Measurements from ENCODE around the gene RNU4-1.
"Not testable (repeated sequence)": the region's sequence is repeated elsewhere in the genome, so short reads cannot be mapped to it uniquely, and the experiment has no call there.

Gene RNU4-1

DNA sequence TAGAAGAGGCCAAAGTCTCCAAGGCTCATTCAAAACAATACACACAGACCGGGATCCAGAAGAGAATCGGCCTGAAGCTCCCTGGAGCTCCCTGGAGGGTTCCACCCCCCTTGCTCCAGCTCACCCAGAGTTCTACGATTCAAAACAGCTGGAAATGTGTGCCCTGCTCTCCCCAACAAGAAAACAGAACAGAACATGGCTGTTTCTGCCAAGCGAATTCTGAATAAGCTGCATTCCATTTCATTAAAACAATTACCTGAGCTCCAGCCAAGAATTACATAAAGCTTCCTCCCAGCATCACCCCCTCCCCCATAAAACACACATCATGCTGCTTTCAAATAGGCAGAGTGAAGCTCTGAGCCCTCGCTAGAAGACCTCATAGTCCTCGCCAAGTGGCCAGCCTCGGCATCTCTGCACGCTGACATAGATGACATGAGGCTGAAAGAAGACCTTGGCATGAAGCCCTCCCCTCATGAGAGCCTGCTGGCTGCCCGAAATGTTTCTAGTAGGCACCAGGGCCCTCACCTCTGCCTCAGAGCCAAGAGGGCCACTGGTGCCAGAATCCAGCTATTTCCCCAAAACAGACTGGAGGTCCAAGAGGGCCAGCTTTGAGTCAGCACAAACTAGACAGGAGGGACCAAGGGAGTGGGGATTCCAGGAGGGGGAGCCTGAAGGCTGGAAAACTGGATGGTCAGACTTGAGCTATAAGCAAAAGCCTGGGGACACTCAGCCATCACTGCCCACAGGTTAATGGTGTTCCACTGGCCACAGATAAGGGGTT lies 35.8 kb downstream of the RNU4-1 start:
- no peak for DNase-seq

DNA sequence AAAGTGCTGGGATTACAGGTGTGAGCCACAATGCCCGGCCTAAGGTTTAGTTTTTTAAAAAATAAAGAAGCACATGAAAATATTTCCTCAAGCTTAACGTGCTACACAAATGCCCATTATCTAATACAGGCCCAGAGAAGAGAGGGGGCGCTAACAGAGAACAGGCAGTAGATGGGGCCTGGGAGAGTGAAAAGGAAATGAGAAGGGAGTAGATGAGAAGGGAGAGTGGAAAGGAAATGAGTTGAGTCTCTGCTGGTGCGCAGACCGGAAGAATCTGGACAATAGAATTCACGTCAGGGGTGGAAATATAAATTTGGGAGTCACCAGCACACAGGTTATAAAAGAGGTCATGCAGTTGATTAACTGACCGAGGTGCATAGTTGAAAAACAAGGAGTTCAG lies 38.2 kb downstream of the RNU4-1 start:
- no peak for DNase-seq

DNA sequence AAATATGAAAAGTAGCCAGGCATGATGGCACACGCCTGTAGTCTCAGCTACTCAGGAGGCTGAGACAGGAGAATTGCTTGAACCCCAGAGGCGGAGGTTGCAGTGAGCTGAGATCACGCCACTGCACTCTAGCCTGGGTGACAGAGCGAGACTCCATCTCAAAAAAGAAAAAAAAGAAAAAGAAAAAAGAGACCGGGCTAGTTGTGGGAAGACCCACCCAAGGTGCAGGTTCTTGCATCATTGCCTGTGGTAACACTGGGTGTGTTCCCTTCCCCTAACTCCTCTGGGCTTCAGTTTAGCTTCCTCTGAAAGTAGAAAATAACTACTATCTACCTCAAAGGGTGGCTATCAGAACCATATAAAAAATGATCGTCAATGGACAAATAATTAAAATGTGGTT lies 39.7 kb downstream of the RNU4-1 start:
- peak; percentile 80 for DNase-seq

DNA sequence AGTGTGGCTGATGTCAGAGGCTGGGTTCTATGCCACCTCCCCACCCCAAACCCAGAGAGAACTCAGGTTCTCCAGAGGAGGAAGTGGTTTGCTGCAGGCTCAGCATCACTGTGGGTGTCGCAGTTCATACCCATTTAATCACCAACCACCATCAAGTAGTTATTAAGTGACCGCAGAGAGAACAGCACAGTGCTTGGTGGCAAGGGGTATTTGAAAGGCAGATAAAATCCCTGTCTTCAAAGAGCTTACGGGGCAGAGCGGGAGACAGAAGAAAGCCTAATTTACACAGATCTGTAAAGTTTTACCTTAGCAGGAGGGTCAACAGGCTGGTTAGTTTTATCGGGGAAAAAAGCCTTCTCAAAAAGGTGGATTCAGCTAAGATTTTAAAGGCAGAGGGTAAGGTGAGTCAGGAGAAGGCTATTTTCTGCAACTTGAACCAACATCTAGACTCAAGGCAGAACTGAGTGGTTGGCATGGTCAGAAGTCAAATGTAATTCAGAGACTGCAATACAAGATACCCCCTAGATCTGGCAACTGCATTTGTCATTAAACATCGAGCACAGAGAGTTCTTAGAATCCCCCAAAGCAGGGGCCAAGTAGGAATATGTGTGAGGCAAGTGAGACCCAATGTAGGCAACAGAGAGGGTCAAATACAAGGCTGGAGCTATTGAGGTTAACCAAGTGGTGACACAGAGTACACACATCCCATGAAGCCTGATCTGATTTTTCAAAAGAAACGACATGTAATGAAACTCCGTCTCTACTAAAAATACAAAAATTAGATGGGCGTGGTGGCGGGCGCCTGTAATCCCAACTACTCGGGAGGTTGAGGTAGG lies 40.7 kb downstream of the RNU4-1 start:
- DNase-seq: peak; percentile 91

DNA sequence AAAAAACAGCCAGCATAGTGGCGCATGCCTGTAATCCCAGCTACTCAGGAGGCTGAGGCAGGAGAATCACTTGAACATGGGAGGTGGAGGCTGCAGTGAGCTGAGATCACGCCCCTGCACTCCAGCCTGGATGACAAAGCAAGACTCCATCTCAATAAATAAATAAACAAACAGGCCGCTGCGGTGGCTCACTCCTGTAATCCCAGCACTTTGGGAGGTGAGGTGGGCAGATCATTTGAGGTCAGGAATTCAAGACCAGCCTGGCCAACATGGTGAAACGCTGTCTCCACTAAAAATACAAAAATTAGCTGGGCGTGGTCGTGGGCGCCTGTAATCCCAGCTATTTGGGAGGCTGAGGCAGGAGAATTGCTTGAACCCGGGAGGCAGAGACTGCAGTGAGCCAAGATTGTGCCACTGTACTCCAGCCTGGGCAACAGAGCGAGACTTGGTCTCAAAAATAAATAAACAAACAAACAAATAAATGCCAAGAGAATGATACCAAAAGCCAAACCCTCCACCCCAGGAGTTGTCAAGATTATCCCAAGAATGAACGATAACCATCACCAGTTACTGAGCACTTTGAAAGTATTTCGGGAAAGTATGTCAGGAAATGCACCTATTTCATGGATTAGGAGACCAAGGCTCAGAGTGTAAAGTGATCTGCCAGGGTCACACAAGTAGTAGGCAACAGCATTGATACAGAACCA lies 41.5 kb downstream of the RNU4-1 start:
- not testable (repeated sequence) for DNase-seq

DNA sequence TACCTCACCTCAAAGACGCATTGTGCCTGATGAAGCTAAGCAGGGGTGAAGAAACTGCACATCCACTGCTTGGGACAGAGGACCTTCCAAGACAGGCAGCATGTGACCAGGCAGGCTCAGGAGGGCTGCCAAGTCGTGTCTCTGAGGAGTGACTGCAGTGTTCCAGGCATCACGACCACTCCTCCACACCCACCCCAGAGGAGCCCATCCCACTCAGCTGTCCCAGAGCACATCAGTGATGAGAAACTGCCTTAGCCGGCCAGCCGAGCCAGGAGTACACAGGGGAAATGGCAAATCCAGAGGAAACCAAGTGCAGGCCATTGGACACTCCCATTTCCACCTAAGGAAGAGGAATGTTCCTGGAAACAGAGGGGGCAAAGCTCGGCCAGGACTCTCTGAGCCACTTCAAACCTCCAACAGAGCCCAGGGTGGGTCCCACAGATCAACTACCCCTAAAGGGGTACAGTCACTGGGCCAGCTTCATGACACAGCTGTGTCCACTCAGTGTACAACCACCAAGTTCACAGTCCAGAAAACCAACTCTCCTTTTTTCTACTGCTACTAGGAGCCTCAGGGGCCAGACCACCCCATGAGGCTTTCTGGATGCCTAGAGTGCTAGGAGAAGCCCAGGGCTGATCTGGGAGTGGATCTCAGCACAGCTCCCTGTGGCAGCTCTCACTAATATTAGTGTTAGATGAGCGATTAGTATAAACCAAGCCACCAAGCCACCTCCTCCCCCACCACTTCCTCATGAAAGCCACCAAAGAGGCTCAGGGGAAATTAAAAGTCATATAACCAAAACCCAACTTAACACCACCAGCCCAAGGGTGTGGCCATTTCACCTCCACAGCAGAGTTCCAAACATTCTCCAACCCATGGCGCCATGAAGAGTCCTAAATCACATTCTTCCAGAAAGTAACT lies 42.9 kb downstream of the RNU4-1 start:
- DNase-seq: peak; percentile 68

DNA sequence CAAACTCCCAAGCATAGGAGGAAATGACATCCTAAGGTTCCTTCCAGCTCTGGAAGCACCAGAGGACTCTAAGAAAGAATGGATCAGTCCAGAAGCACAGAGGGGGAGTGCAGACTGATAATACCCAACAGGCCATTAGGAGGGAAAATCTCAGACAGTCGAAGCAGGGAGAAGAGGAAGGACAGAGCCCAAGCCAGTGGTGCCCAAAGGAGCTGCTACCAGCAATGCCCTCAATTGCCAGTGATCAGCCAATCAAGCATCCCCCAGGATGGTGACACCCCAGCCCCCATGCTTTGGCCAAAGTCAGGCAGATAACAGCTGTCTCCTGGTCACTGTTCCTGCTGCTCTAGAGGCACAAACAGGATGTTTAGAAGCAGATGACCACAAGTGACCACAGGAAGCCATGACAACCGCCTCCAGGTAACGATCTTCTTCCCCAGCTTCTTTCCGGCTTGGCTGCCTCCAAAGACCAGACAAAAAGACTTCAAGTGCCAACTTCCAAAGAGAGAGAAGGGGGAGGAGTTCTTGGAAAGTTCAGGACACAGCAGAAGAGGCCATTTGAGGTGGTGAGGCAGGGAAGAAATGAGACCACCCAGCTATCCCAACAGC lies 43.7 kb downstream of the RNU4-1 start:
- DNase-seq: no peak

DNA sequence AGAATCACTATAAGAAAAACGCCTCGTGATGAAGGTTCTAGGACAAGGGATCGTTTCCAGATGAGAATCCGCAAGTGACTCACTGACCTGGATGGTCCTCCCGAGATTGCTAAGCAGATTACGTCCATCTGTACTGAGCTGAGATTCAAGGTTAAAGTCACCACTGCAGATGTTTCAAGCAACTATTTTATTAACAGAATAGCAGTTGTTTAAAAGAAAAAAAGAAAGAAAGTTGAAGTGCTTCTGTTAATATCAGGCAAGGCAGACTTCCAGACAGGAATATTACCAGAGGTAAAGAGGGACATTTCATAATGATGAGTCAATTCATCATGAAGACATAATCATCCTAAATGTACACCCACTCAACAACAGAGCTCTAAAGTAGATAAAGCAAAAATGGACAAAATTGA lies 45.4 kb downstream of the RNU4-1 start:
- DNase-seq: no peak

DNA sequence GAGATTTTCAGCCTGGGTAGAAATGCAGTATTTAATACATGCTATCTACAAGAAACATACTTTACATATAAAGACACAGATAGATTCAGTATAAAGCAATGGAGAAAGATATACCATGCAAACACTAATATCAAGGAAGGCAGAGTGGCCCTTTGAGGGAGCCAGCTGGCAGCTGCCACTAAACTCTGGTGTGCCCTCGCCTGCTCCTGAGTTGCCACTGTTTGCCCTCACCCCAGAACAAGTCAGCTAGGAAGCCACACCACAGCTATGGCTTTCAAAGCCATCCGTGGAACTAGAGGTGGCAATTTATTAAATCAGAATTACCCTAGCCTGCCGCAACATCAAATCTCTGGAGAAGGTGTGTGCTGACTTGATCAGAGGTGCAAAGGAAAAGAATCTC lies 45.9 kb downstream of the RNU4-1 start:
- no peak for DNase-seq

DNA sequence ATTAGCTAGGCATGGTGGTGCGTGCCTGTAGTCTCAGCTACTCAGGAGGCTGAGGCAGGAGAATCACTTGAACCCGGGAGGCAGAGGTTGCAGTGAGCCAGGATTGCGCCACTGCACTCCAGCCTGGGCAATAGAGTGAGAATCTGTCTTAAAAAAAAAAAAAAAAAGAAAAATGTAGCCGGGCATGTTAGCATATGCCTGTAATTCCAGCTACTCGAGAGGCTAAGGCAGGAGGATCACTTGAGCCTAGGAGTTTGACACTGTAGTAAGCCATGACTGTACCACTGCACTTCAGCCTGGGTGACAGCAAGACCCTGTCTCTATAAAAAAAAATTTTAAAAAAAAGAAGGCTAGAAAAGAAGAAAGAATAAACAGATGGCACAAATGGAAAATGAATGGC lies 46.3 kb downstream of the RNU4-1 start:
- DNase-seq: not testable (repeated sequence)
